HG03354 (cell line): ENCODE results near the gene PCED1B.
"Not testable (repeated sequence)": the region's sequence is repeated elsewhere in the genome, so short reads cannot be mapped to it uniquely, and the experiment has no call there.

Source experiments
- ATAC-seq: cut with Tn5 transposase; IDR thresholded peaks from one replicate; pipeline ENCODE4 v1.9.1; 2021; ENCODE audit warnings: mild to moderate bottlenecking; ENCODE audit not compliant: unreplicated experiment, poor library complexity, severe bottlenecking

PCED1B gene

DNA sequence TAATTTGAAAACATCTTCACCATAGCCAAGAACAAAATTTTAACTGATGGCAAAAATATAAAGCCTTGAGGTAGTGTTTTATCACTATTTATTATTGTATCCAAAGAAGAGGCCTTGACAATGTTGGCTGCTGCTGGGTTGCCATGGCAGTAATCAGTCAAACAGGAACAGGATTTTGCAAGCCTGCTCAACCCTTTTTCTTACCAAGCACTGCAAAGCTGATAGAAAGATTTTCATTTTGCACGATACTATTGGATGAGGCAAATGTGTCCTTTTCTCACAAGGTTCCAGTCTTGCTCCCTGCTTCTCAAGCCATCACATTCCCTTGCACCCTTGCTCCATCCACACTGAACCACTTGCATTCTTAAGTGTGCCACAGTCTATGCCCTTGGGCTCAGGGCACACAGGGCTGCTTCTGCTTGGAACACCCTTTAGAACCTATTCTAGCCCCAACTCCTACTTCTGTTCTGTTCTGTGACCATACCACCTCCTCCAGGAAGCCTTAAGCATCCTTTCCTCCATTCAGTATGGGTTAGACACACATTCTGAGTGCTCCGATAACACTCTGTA, 76.8 kb downstream of the PCED1B start:
- no peak for ATAC-seq

DNA sequence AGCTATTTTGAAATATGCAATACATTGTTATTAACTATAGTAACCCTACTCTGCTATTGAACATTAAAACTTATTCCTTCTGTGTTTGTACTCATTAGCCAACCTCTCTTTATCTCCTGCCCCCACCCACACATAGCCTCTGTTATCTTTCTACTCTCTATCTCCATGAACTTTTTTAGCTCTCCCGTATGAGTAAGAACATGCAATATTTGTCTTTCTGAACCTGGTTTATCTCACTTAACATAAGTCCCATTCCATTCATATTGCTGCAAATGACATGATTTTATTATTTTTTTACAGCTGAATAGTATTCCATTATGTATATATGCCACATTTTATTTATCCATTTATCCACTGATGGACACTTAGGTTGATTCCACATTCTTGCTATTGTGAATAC, 79.4 kb downstream of the PCED1B start:
- ATAC-seq = no peak

DNA sequence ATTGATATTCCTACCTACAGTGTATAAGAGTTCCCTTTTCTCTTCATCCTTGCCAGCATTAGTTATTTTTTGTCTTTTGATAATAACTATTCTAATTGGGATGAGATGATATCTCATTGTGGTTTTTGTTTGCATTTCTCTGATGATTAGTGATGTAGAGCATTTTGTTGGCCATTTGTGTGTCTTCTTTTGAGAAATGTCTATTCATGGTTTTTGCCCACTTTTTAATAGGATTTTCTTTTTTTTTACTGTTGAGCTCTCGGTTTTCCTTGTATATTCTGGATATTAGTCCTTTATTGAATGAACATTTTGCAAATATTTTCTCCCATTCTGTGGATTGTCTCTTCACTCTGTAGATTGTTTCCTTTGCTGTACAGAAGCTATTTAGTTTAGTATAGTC, 79.9 kb downstream of the PCED1B start:
- ATAC-seq = no peak

DNA sequence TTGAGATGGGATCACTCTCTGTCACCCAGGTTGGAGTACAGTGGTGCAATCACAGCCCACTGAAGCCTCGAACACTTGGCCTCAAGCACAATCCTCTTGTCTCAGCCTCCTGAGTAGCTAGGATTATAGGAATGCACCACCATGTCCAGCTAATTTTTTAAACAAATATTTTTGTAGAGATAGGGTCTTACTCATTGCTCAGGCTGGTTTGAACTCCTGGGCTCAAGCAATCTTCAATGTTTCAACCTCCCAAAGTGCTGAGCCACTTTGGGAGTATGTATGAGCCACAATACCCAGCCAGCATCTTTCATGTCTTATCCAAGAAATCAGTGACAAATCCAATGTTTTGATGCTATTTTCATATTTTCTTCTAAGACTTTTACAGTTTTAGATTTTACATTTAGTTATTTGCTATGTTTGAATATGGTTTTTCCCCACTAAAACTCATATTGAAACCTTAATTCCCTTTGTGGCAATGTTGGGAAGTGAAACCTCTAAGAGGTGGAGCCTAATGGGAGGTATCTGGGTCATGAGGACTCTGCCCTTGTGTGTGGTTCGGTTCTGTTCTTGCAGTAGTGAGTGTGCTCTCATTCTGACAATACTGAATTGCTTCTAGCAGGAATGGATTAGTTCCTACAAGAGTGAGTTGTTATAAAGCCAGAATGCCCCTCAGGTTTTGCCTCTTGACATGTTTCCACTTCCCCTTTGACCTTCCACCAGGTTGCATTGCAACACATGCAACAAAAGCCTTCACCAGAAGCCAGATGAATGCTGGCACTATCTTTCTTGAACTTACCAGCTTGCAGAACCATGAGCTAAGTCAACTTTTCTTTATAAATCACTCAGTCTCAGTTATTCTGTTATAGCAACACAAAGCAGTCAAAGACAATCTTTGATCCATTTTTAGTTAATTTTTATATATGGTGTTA, 81.2 kb downstream of the PCED1B start:
- no peak for ATAC-seq

DNA sequence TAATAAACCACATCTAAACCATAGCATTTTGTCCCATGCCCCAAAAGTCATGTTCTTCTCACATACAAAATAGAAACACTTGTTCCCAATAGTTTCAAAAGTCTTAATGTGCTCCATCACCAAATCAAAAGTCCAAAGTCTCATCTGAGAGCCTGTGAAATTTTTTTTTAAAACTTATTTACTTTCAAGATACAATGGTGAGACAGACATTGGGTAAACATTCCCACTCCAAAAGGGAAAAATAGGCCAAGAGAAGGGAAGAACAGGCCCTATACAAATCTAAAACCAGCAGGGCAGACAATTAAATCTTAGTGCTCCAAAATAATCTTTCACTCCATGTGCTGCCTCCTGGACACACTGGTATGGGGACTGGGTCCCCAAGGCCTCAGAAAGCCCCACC, 84.7 kb downstream of the PCED1B start:
- no peak for ATAC-seq

DNA sequence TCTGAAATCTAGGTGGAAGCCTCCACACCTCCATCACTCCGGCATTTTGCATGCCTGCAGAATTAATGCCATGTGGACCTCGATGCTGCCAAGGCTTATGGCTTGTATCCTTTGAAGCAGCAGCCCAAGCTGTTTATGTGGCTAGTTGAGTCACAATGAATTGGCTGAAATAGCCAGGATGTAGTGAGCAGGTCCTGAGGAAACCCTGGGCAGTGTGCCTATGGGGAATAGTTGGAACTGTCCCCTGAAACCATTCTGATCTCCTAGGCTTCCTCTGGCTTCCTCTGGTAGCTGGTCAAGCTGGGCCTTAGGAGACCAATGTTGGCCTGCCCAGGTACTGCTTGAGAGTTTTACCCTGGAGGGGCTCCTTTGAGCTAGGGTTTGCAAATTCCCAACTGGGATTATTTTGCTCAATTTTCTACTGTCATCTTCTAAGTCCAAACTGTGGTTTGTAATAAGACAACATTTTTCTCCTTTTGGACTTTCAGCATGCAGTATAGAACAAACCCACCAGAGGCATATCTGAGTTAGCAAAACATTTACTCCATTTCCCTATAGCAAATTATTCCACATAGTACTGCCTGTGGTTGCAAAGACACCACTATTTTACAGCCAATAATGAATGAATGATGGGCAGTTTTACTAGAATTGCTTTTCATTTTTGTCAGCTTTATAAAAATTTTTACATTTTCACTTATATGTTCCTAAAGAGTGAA, 85.5 kb downstream of the PCED1B start:
- no peak for ATAC-seq

DNA sequence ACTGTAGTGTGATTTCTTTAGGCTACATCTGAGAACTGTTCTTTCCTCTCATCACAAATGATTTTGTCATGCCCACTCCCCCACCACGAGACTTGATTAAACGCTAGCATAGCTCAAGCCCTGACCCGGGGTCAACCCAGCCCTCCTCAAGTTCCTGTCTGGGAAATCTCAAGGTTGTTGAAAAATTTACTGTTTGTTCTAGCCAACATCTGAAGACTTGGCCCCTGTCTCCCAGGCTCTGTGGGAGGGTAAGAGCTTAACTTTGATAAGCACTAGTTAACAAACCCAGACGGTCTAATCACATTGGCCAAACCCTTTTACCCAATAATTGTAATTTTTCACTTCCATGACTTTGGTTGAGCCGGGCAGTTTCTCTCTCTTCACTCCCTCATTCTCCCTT, 86.5 kb downstream of the PCED1B start:
- no peak for ATAC-seq

DNA sequence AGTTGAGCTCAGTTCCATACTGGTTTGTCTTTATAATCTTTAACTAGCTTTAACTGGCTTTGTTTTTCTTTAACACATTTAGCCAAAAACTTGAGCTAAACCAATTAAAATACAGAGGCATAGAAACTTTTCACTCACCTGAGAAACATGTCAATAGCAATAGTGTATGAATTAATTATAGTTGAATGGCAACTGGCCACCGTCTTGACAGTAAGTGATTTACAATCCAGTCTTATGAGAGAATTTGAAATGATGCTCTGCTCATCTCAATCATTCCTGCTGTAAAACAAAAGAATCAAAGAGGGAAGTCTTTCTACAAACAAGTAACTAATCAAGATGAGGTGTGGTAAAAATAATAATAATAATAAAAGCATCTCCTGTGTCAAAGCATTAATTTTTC, 86.9 kb downstream of the PCED1B start:
- ATAC-seq = no peak

DNA sequence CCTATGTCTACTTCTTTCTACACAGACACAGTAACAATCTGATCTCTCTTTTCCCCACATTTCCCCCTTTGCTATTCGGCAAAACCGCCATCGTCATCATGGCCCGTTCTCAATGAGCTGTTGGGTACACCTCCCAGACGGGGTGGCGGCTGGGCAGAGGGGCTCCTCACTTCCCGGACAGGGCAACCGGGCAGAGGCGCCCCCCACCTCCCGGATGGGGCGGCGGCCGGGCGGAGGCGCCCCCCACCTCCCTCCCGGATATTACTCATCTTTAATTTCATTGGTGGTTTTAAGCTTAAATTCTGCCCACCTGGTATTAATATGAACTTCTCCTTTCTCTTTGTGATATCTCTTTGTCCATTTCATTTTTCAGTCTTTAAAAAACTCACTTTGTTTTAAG, 90.9 kb downstream of the PCED1B start:
- ATAC-seq = not testable (repeated sequence)

DNA sequence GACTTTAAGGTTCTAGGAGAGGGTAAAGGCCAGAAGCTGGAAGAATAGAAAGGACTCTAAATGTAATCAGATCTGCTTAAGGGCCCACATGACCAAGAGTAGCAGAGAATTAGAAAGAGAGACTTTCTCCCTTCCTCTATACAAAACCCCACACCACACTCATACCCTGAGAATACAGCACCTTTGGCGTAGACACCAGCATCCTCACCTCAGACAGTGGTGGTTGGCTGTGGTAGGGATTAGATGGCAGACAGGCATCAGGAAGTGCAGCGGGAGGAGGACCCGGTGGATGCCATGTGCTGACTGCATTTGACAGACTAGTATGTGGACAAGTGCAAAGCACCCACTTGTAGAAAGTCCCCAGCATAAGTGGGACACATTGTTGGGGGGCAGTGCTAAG, 98.6 kb downstream of the PCED1B start:
- no peak for ATAC-seq

DNA sequence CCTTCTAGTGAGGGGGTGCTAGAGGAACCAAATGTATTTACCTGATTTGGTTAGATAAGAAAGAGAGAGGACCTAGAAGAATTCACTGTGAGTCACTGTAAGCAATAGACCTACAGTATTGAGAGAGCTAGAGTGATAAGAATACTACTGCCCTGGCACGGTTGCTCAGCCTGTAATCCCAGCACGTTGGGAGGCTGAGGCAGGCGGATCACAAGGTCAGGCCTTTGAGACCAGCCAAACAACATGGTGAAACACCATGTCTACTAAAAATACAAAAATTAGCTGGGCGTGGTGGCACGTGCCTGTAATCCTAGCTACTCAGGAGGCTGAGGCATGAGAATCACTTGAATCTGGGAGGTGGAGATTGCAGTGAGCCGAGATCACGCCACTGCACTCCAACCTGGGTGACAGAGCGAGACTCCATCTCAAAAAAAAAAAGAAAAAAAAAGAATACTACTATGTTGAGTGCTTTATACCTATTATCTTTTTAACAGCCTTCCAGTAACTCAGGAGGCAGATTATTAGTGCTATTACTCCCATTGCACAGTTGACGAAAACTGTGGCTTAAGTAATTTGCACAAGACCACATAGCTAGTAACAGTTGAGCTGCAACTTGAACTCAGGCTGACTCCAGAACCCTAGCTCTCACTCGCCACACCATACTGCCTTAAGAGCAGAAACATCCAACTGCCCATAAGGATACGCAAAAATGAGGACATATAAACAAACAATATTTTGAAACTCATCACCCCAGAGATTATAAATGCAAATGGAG, 102.9 kb downstream of the PCED1B start:
- not testable (repeated sequence) for ATAC-seq

DNA sequence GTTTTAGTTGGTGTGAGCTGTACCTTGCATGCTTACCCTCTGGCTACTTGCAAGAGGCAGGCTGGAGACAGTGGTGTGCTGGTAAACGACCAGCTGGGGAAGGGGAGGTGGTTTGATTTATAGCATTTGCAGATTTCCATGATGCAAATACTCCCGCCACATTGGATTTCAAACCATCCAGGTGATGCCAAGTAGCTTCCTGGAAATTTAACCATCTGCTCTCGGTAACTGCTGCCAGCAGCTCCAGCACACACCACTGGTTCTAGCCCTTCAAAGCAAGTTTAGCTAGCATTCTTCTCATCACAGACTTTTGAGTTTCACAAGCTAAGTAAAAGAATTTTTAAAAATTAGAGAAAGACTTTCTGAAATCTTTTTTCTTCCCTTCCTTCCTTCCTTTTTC, 104.8 kb downstream of the PCED1B start:
- no peak for ATAC-seq

DNA sequence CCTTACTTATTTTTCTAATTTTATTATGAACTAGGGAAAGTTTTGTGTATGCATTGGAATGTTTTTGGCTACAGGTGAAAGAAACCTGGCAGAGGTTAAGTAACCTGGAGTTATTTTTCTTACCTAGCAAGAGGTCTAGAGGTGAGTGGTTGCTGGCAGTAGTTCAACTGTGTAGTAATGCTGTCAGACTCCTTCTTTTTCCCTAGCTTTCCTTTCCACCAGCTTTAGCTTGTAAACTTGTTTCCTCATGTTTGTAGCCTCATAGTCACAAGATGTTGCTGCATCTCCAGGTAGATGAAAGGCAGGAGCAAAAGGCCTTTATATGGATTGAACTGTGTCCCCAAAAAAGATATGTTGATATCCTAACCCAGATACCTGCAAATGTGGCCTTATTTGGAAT, 105.4 kb downstream of the PCED1B start:
- no peak for ATAC-seq

DNA sequence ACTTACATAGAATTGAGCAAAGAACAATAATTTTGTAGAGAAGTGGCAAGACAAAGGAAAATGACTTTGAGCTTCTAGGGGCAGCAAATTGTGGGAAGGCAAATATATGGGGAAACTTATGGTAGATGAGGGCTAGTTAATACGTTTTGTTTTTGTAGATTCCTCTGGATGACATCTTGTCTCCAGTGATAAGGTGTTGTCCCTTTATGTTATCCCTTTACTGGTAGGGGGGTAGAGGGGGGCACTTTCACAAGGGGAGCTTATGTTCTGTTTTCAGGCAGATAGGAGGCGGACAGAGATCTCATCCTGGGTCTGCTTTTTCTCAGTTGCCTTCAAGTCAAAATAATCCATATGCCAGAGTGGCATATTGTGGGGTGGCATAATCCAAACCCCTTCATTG, 106.8 kb downstream of the PCED1B start:
- no peak for ATAC-seq

DNA sequence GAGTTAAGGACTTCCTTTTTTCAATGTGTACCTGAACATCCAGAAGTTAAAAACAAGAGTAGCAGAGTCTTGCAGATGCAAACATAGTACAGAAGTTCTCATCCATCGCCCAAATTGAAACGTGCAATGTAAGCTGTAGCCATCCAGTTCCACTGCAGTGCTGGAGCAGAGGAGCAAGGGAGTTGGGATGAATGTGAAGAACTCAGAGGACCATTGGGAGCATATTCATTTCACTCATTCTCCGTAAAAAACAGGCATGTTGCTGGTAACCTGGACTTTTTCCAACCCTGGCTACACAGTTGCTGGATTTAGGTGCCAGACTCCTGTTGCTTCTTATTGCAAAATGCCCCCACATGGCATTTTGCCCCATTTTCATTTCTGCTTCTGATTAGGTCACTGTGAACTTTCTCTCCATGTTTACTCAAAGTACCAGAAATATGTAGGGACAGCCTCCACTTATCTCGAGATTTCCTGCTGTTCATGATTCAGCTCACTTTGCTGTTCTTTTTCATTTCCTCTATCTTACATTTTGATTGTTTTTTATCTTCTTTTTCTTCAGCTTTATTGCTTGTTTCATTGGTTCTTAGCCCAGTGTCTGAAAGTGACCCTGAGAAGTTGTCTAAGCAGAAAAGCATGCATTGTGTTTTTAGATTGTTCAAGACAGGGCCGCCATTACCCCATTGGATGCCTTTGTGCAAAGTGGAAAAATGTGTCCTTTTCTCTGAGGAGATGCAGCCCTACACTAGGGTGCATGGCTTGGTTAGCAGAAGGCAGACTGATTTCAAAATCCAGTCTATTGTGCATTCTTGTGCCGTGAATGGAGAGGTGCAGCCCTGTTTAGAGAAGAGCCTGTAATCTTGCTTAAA, 109.4 kb downstream of the PCED1B start:
- no peak for ATAC-seq

DNA sequence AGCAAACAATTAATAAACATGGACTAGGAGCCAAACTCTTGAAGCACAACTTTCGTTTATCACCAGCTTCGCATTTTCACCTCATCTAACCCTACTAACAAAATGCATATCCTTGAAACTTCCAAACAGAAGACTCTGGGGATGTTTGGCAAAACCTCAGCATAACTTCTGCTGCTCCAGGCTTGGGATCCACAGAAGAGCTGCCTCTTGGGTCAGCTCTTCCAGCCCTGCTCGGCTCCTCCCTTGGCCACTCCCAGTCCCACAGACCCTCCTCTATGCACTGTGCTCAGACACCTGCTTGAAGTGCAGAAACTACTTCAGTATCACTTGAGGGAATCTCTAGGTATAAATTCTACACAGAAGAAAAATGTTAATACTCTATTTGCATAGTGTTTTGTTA, 110.3 kb downstream of the PCED1B start:
- no peak for ATAC-seq

DNA sequence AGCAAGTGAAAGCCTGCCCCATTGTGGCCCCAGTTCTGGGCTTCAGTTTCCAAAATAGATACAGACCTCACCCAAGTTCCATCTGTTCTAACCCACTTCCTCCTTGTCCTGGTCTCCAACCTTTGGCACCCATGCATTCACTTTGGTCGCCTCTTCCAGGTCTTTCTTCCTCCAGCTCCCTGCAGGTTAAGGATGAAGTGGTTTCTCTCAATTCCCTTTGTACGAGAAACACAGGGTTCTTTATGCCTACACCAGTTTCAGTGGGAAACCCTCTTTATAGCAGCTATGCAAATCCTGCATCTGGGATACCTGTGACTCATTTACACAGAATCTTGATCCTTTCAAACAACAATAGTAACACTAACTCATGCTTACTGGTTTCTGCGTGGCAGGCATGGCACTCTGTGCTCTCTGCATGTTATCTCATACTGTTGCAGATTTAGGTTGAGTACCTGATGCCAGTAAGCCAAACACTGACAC, 110.9 kb downstream of the PCED1B start:
- ATAC-seq = no peak

DNA sequence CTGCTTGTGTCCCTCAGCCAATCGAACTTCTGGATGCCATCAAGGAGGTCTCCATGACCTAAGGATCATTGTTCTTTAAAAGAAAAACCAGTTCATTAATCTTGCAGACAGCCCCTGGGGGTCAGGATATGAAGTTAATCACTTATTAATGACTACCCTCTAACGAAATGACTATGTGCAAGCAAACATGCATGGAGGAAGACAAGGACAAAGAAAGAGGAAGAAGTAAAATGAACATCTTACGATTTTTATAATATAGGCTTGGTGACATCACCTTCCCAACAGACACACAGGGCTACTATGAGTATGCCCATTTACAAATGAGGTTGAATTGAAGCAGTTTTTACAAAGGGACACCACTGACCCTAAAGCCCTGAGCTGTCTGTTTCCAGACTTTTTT, 111.5 kb downstream of the PCED1B start:
- ATAC-seq = no peak

DNA sequence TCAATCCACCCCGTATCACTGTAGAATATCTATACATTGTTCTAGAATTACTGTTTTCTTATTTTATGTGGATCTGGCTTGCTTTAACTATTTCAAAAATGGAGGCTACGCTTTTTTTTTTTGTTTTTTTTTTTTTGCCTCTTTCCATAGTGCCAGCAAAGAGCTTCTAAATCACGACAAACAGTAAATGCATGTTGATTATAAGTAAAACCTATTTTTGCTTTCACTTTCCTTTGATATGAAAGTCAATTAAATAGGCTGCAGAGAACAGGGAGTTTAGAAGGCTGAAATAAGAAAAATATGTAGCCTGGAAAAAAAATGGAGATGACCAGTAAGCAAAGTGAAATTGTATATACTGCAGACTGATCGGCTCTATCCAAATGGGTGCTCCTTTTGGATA, 112.6 kb downstream of the PCED1B start:
- ATAC-seq = no peak
